Ovary (tissue), 3 donors: ENCODE results near the gene CAPZB.

Experiments
- CTCF ChIP-seq, 3 donors: fragments of 450-650 bp in 2 of 3; fragments of 200-600 bp in 1 of 3; IDR thresholded peaks; one replicate each; pipeline versions ENCODE4 v1.5.1 to v1.8.0; 2016 to 2022; ENCODE audit warnings: antibody characterized with exemption in 3 of 3, mild to moderate bottlenecking in 1 of 3
- POLR2A ChIP-seq: fragments of 450-650 bp; IDR thresholded peaks from one replicate; pipeline ENCODE4 v1.6.1; 2017; ENCODE audit warnings: antibody characterized with exemption, mild to moderate bottlenecking, moderate library complexity
- donor health status: DM: no; HTN: no; CAD: no.

GRCh38 chr1:19485362-19486187 is at the start of gene CAPZB:
- TF ChIP-seq CTCF (IDR thresholded peaks at IDR 0.05) (no peak), POLR2A (peak; percentile 86)
